ENCODE measurements around the gene ME3.
"Not testable (repeated sequence)": the region's sequence is repeated elsewhere in the genome, so short reads cannot be mapped to it uniquely, and the experiment has no call there.

Gene ME3

DNA sequence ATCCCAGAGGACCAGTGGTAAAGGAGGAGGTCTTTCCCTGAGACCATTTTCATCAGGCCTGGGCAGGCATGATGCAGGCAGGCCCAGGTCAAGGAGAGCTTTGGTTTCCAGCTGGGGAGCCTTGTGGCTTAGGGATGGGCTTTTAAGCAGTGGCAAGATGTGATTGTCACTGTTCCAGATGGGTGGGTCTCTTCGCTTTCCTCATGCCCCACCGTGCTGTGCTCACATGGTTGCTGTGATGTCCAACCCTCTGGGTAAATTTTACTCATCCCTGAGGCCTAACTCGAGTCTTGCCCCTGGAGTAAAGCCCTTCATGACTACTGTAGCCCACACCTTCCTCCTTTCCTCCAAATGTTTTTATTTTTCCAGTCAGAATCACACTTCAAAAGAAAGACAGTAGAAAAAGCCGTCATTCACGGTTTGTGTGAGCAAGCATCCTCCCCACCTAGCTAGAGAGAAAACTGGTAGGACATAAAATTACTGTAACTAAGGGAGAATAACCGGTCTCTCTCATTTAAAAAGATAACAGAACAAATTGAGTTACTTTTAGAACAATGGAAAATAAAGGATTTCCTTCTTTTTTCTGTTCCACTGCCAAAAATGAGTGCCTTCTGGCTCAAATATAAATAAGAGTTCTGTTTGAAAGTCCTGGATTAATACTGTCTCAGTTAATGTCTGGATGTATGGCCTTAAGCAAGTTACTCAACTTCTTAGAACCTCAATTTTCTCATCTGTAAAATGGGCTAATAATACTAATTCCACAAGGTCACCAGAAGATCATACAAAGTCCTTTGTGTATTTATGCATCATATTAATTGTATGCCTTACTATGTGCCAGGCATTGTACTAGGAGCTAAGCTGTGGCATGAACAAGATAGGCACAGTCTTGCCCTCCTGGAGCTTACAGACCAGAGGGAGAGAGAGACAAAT, 84.9 kb downstream of the ME3 start:
- DNase-seq (no peak), ATAC-seq (no peak)

- ATAC-seq (no peak), DNase-seq (no peak)
Observed at GRCh38 chr11:86586307-86586706, 86.1 kb downstream of the ME3 start.

- ATAC-seq = no peak
- DNase-seq = no peak
Observed at GRCh38 chr11:86582898-86583297, 89.5 kb downstream of the ME3 start.

GRCh38 chr11:86580535-86580934, 91.9 kb downstream of the ME3 start:
- no peak for ATAC-seq
- no peak for DNase-seq

DNA sequence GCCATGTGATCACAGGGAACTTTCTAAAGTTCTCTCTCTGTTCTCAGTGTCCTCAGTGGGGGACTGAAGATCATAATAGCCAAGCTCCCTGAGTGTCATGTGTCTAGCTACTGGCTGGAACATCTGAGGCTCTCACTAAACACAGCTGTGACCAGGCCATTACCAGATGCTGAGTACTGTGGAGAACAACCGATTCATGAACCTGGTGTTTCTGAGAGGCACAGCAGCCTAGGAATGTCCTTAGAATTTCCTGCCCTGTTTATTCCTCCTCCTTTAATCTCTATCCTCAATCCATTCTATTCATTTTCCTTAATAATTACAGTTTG, 93.0 kb downstream of the ME3 start:
- DNase-seq (no peak), ATAC-seq (no peak)

DNA sequence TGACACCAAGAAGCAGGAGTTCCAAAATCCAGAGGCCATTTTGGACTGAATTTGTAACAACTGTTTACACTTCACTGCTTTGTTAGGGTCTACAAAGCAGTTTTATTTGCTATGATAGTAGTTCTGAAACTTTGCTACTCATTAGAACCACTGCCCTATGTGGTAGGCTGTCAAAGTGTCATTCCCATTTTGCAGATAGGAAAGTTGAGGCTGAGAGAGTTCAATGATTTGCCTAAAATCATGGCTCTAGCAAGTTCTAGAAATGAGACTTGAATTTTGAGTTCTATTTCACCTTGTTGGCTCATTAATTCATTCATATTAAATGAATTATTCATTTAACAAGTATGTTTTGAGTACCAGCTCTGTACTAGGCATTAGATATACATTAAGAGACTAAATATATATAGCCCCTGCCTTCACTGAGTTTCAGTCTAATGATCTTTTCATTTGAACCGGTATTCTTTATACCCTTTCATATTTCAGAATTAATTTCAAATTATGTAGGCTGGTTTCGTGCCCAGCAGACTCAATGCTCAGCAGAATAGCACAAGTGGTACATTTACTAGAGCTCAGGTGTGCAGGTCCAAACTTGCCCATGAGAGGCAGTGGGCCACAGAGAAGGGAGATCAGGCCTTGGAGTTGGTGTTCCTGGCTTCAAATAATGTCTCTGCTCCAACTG, 93.5 kb downstream of the ME3 start:
- DNase-seq (no peak), ATAC-seq (no peak)

DNA sequence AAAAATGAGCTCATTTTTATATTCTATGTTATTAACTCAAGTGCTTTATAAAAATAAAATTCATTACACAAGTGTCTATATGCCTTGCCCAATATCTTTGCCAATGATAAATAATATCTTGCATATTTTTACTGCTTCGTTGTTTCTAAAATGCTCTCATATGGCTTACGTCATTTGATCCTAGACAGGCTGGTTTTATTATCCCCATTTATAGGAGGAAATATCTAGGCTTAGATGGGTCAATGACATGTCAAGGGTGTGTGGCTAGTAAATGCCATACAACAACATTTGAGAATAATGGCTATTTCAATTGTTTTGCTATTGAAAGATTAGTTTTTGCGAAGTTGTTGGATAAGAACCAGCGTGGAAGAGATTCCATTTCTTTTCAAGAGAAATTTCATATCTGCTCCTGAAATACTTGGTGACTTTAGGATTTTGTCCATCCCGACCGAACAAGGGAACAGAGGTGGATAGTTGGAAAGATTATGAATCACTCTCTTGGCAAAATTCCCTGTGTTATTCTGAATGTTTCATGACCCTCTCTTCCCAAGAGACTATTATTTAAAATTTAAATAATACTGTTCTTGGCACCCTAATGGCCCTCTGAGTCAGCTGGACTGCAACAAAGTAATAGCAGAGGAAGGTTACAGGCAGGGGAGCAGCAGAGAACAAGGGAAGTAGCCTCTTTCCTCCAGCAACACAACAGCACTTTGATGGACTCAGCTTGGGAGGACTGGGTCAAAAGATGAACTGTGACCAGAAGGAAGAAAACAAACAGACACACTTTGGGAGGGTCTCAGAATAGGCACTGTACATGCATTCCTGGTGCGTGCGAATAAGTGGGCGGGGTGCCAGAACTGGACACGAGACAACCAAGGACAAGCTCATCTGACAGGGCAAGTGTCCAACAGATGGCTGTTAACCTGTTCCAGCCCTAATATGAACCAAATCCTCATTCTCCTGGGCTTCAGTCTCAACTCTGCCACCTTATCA, 94.5 kb downstream of the ME3 start:
- DNase-seq (no peak), ATAC-seq (no peak)

GRCh38 chr11:86576946-86577624, 95.3 kb downstream of the ME3 start:
- no peak for DNase-seq
- no peak for ATAC-seq

DNA sequence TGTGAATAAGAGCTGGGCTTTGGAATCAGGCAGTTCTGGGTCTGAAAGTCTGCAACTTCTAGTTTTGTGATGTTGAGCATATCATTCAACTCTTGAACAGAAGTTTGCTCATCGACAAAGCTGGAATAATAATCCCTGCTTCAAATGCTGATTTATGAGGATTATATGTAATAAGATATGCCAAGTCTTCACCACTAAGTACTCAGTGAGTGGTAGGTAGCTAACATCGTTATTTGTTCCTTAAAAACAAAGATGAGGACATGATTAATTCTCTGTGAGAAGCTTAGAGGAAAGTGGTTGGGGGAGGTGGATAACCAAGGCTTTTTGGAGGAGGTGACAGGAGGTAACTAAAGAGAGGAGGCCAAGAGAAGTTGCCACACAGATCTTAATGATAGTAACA, 96.5 kb downstream of the ME3 start:
- no peak for ATAC-seq
- DNase-seq = no peak

DNA sequence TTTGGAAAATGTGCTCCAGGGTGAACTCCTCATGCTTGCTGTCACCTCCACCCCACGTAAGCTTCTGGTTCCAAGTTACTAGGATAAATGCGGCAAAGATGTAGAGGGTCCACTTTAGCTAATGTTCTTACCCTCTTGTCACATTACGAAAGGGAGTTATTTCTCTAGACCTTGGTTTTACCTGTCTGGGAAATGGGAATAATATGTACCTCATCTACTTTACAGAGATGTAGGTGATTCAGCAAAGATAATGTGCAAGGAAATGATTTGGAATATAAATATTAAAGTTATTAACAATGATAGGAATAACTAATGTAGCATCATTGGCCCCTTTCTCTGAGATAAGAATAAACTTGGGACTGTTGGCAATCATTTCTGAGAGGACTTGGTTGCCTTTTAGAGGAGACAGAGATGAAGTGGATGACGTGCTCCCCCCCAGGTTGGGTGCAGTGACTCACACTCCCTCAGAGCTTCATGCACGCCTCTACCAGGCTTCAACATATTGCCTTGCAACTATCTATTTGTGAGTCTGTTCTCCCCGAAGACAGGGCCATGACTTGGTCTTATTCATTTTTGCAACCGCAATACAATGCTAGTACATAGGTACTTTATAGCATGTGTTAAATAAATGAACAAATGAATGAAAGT, 97.1 kb downstream of the ME3 start:
- ATAC-seq (no peak), DNase-seq (no peak)

- ATAC-seq = no peak
Observed at GRCh38 chr11:86574493-86575207, 97.8 kb downstream of the ME3 start.

GRCh38 chr11:86571273-86571948, 101.0 kb downstream of the ME3 start:
- DNase-seq (no peak), ATAC-seq (no peak)

More at GRCh38 chr11:86574493-86575207, 97.8 kb downstream of the ME3 start:
- no peak for DNase-seq

DNA sequence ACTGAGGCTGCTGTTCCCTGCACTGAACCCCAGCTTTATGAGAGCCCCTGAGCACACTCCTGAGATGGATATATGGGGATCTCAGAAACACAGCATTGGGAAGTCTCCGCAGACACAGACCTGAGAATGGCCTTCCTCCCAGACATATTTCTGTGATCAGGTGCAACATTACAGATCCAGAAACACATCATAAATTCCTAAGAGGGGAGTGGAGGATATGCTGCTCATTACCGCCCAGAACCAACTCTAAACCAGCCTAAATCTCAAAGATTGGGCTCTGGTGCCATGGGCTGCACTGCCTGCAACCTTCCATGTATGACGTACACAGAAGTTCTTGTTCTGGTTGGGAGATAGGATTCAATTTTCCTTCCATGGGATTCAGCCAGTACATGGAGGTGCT, 102.0 kb downstream of the ME3 start:
- DNase-seq (no peak), ATAC-seq (no peak)

- DNase-seq = no peak
- no peak for ATAC-seq
Observed at GRCh38 chr11:86570020-86570419, 102.4 kb downstream of the ME3 start.

GRCh38 chr11:86569109-86569508, 103.3 kb downstream of the ME3 start:
- ATAC-seq = no peak
- DNase-seq = no peak

- DNase-seq (no peak), ATAC-seq (no peak)
Observed at GRCh38 chr11:86565801-86566312, 106.6 kb downstream of the ME3 start.

- ATAC-seq (no peak), DNase-seq (no peak)
Observed at GRCh38 chr11:86565388-86565787, 107.0 kb downstream of the ME3 start.

DNA sequence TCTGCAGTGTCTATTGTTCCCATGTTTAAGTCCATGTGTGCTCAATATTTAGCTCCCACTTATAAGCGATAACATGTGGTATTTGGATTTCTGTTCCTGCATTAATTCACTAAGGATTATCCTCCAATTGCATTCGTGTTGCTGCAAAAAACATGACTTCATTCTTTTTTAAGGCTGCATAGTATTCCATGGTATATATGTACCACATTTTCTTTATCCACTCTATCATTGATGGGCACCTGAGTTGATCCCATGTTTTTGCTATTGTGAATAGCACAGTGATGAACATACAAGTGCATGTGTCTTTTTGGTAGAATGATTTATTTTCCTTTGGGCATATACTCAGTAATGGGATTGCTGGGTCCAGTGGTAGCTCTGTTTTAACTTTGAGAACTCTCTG, 109.6 kb downstream of the ME3 start:
- ATAC-seq, DNase-seq: not testable (repeated sequence)

DNA sequence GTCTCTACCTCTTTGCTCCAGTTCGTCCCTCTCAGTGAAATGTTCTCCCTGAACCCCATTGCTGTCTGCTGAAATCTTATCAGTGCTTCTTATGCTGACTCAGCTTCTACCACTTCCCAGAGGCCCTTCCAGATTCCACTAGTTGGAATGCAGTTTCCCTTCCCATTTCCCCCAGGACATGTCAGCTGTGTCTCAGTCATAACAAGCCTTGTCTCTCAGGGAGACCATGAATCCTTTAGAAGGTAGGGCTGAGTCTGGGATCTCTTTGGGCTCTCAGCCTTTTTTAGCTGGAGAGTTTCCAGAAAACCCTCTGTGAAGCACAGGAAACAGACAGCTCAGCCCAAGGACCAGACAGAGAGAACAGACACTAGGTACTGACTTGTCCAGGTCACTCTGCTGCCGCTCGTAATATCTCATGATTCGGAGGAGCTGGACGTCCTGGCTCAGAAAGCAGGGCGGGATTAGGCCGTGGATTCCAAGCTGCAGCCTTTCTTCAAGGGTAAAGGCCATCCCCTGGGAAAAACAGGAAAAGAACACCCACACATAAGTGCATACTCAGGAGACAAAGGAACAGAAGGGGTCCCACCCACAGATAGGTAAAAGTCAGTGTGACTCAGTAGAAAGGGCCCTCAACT, 113.0 kb downstream of the ME3 start:
- ATAC-seq (no peak), DNase-seq (no peak)

Data from stimulated activated naive CD8-positive, alpha-beta T cell treated with anti-CD3 and anti-CD28 coated beads, Interleukin-15, Interleukin-2, amounts not matched to agents 100 U/mL and 50 U/mL, for 24 hours (primary cell).